ENCODE measurements around the gene KSR1.
"Not testable (repeated sequence)": the region's sequence is repeated elsewhere in the genome, so short reads cannot be mapped to it uniquely, and the experiment has no call there.

The KSR1 gene

GRCh38 chr17:27666831-27667560, 210.7 kb downstream of the KSR1 start:
- H3K4me3 ChIP-seq (ENCODE audit: low read length), result no peak overlapping the region
- no peak overlapping the region for H3K27ac ChIP-seq (ENCODE audit: low read length)
- H3K4me1 ChIP-seq (ENCODE audit: insufficient read depth, low read length), result no peaks in the 10 kb centered on the region
- no peak overlapping the region for H3K9ac ChIP-seq (ENCODE audit: low read depth, low read length)
- no peaks in the 10 kb centered on the region; the same call in 1 of the 2 replicates for H3K27me3 ChIP-seq (ENCODE audit: insufficient read depth, low read length)
- no peaks in the 10 kb centered on the region for H3K36me3 ChIP-seq (ENCODE audit: insufficient read depth, low read depth, low read length)
- no peaks in the 10 kb centered on the region for H3K9me3 ChIP-seq (ENCODE audit: insufficient read depth, low read depth, low read length)

- H3K27ac ChIP-seq (ENCODE audit: low read length), result no peak overlapping the region
- no peak overlapping the region for H3K4me3 ChIP-seq (ENCODE audit: low read length)
- no peaks in the 10 kb centered on the region for H3K36me3 ChIP-seq (ENCODE audit: insufficient read depth, low read depth, low read length)
- no peak overlapping the region for H3K9ac ChIP-seq (ENCODE audit: low read depth, low read length)
- H3K27me3 ChIP-seq (ENCODE audit: insufficient read depth, low read length), result no peaks in the 10 kb centered on the region
- no peaks in the 10 kb centered on the region for H3K9me3 ChIP-seq (ENCODE audit: insufficient read depth, low read depth, low read length)
- no peaks in the 10 kb centered on the region for H3K4me1 ChIP-seq (ENCODE audit: insufficient read depth, low read length)
These were observed 211.6 kb downstream of the KSR1 start for GRCh38 chr17:27667656-27668487.

DNA sequence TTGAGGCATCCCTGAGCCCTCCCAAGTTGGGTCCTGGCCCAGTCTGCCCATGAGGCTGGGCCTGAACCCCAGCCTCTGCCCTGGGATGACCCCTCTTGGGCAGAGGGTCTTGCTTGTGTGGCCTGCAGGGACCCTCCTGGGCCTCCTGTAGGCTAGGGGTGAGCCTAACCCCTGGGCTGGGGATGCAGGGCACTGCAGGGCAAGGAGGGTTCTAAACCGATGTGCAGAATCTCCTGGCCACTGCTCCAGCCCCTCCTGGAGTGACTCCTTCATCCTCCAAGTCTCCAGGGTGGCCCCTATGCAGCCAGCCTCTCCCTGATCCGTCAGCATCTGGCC, 212.2 kb downstream of the KSR1 start:
- no peaks in the 10 kb centered on the region for H3K36me3 ChIP-seq (ENCODE audit: insufficient read depth, low read depth, low read length)
- no peak overlapping the region for H3K27ac ChIP-seq (ENCODE audit: low read length)
- H3K27me3 ChIP-seq (ENCODE audit: insufficient read depth, low read length), result no peaks in the 10 kb centered on the region
- H3K9ac ChIP-seq (ENCODE audit: low read depth, low read length), result no peak overlapping the region
- no peaks in the 10 kb centered on the region for H3K9me3 ChIP-seq (ENCODE audit: insufficient read depth, low read depth, low read length)
- no peaks in the 10 kb centered on the region for H3K4me1 ChIP-seq (ENCODE audit: insufficient read depth, low read length)
- no peak overlapping the region for H3K4me3 ChIP-seq (ENCODE audit: low read length)

DNA sequence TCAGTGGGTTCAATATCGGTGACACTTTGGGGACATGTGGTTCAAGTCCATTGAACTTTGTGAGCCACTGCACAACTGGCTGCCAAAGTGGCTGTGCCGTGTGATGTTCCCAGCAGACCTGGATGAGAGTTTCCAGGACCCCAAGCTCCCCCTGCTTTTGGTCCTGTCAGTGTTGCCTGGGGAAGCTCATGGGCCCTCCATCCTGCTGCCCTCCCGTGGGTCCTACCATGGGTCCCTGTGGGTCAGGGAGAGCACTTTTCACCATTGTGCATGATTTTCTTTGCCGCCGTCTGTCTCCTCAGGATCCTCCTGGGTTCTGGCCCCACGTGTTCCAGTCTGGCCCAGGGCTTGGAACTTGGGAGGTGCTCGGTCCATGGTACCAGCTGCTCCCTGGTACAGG, 212.9 kb downstream of the KSR1 start:
- Histone ChIP-seq H3K27me3 (ENCODE audit: insufficient read depth, low read length) (no peaks in the 10 kb centered on the region), H3K9me3 (ENCODE audit: insufficient read depth, low read depth, low read length) (no peaks in the 10 kb centered on the region), H3K4me1 (ENCODE audit: insufficient read depth, low read length) (no peaks in the 10 kb centered on the region), H3K27ac (ENCODE audit: low read length) (no peak overlapping the region), H3K36me3 (ENCODE audit: insufficient read depth, low read depth, low read length) (no peaks in the 10 kb centered on the region), H3K9ac (ENCODE audit: low read depth, low read length) (no peak overlapping the region), H3K4me3 (ENCODE audit: low read length) (no peak overlapping the region)

DNA sequence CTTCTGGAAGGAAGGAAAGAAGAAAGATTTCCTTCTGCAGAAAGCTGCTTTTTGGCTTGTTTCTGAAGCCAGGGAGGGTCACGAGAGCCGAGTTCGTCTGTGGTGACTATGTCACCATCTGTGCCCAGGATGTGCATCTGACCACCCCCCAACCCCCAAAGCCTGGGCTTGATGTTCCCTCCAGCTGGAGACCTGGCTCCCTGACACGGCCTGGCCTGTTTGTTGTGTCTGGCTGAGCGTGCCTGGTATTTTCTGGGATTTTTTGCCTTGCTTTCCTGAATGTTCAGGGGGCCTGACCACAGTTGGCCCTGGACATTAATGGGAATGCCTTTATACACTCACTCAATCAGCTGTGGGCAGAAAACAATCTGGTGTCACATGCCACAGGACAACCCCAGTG, 213.6 kb downstream of the KSR1 start:
- H3K27ac ChIP-seq (ENCODE audit: low read length), result no peak overlapping the region
- H3K4me1 ChIP-seq (ENCODE audit: insufficient read depth, low read length), result no peaks in the 10 kb centered on the region
- no peaks in the 10 kb centered on the region for H3K36me3 ChIP-seq (ENCODE audit: insufficient read depth, low read depth, low read length)
- no peaks in the 10 kb centered on the region for H3K9me3 ChIP-seq (ENCODE audit: insufficient read depth, low read depth, low read length)
- H3K4me3 ChIP-seq (ENCODE audit: low read length), result no peak overlapping the region
- H3K9ac ChIP-seq (ENCODE audit: low read depth, low read length), result no peak overlapping the region
- no peaks in the 10 kb centered on the region for H3K27me3 ChIP-seq (ENCODE audit: insufficient read depth, low read length)

- no peak overlapping the region for H3K4me3 ChIP-seq (ENCODE audit: low read length)
- no peaks in the 10 kb centered on the region for H3K4me1 ChIP-seq (ENCODE audit: insufficient read depth, low read length)
- H3K27me3 ChIP-seq (ENCODE audit: insufficient read depth, low read length), result no peaks in the 10 kb centered on the region
- H3K9me3 ChIP-seq (ENCODE audit: insufficient read depth, low read depth, low read length), result no peaks in the 10 kb centered on the region
- no peaks in the 10 kb centered on the region for H3K36me3 ChIP-seq (ENCODE audit: insufficient read depth, low read depth, low read length)
- no peak overlapping the region for H3K9ac ChIP-seq (ENCODE audit: low read depth, low read length)
- H3K27ac ChIP-seq (ENCODE audit: low read length), result no peak overlapping the region
These were observed 214.7 kb downstream of the KSR1 start for GRCh38 chr17:27670791-27671590.

DNA sequence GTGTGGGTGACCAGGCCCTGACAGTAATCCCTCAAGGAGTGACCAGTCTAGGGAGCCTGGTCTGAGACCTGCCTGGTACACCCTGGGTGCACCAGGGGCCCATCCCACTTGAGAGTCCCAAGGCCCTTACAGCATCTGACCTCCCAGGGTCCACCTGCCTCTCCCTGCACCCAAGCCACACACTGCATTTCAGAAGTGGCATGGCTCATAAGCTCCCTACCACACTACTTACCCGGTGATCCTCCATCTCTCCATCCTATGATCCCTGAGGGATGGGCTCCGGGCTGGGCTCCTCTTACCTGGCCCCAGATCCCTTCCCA, 215.3 kb downstream of the KSR1 start:
- no peak overlapping the region for H3K27ac ChIP-seq (ENCODE audit: low read length)
- no peaks in the 10 kb centered on the region for H3K36me3 ChIP-seq (ENCODE audit: insufficient read depth, low read depth, low read length)
- no peak overlapping the region for H3K9ac ChIP-seq (ENCODE audit: low read depth, low read length)
- no peaks in the 10 kb centered on the region for H3K4me1 ChIP-seq (ENCODE audit: insufficient read depth, low read length)
- no peaks in the 10 kb centered on the region for H3K9me3 ChIP-seq (ENCODE audit: insufficient read depth, low read depth, low read length)
- no peak overlapping the region for H3K4me3 ChIP-seq (ENCODE audit: low read length)
- no peaks in the 10 kb centered on the region for H3K27me3 ChIP-seq (ENCODE audit: insufficient read depth, low read length)

- not testable (repeated sequence) for H3K4me1 ChIP-seq (ENCODE audit: insufficient read depth, low read length); H3K36me3 ChIP-seq (ENCODE audit: insufficient read depth, low read depth, low read length); H3K27ac ChIP-seq (ENCODE audit: low read length); H3K9ac ChIP-seq (ENCODE audit: low read depth, low read length); H3K4me3 ChIP-seq (ENCODE audit: low read length); H3K27me3 ChIP-seq (ENCODE audit: insufficient read depth, low read length); H3K9me3 ChIP-seq (ENCODE audit: insufficient read depth, low read depth, low read length)
These were observed 215.8 kb downstream of the KSR1 start for GRCh38 chr17:27671977-27672480.

DNA sequence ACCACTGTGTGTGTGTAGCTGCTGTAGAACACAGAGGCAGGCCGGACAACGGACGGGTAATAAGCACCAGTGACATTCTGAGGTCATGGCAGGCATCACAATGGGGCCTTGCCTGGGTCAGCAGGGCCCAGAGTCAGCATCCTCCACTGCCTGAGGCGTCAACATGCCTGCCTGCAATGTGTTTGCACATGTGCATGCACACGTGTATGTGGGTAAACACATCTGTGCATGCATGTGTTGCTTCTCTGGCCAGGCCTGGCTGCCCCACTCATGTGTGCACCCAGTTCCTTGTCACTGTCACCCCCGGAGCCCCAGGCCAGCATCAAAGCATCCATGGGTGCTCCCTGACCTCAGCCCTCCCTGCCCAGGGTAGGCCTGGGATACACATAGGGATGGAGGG, 218.1 kb downstream of the KSR1 start:
- H3K4me3 ChIP-seq (ENCODE audit: low read length), result no peak overlapping the region
- no peak overlapping the region for H3K27ac ChIP-seq (ENCODE audit: low read length)
- no peaks in the 10 kb centered on the region for H3K4me1 ChIP-seq (ENCODE audit: insufficient read depth, low read length)
- no peaks in the 10 kb centered on the region for H3K9me3 ChIP-seq (ENCODE audit: insufficient read depth, low read depth, low read length)
- no peaks in the 10 kb centered on the region for H3K27me3 ChIP-seq (ENCODE audit: insufficient read depth, low read length)
- H3K9ac ChIP-seq (ENCODE audit: low read depth, low read length), result no peak overlapping the region
- no peaks in the 10 kb centered on the region for H3K36me3 ChIP-seq (ENCODE audit: insufficient read depth, low read depth, low read length)

Data from iPS-20b (cell line).